NCI-H1930 (cell line): ENCODE data around the gene SLC3A2.
"Not testable (repeated sequence)": the region's sequence is repeated elsewhere in the genome, so short reads cannot be mapped to it uniquely, and the experiment has no call there.

Experiments
- DNase-seq, 2 experiments: peaks; one replicate each; lab custom pipeline; 2025; lab: John Stamatoyannopoulos, UW

Gene SLC3A2

DNA sequence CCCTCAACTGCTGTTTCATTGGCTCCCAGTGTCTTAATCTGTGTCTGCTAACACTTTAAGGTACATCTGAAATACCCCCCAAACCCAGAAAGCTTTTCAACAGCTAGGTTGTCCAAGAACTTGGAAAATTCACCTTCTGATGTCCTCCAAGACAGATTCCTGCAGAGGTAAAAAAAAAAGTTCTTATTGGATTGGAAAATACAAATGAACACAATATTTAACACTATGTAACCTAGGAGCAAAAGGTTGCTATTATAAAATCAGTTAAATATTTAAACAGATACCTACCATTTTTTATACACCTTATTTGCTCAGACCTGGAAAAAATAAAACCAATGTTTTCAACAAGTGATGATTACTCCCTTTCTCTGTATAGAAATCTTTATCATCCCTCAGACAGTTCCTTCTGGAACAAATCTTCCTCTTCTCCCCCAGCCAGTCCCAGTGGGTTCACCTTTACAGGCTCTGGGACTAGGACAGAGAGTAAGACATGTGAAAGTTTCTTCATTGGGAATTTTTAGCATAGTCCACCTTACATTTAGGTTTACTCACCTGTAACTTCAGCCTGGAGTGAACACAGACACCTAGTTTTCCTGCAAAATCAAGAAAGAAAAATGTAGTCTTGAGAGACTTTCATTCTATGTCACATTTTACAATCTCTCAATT is 28.0 kb upstream of the SLC3A2 start:
- no peak for DNase-seq

DNA sequence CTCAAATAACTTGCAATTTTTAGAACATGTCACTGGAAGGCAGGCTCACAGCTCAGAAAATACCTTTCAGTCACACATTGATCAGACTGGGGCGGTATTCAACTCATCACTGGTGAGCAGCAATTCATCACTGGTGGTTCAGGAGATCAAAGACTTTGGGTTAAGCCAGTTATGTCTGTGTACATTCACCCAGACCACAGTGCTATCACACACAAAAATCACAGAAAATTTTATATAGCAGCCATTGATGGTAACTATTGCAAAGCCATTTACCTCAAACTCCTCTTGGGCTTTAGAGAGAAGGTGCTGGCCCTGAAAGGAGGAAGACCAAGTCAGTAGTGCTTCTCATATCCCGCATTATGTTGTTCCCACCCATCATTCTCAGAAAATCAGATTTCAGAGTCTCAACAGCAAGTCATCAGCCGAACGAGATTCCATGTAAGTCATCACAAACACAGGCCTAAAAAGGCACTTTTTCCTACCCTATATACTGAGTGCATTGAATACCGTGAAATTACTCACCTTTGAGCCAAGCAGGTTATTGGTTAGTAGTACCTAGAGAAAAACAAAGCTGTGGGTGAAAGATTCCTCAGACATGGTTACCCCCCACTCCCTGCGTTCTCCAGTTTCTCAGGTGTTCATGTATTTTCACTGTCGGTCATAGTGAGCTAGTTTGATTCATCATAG is 27.3 kb upstream of the SLC3A2 start:
- DNase-seq: no peak

DNA sequence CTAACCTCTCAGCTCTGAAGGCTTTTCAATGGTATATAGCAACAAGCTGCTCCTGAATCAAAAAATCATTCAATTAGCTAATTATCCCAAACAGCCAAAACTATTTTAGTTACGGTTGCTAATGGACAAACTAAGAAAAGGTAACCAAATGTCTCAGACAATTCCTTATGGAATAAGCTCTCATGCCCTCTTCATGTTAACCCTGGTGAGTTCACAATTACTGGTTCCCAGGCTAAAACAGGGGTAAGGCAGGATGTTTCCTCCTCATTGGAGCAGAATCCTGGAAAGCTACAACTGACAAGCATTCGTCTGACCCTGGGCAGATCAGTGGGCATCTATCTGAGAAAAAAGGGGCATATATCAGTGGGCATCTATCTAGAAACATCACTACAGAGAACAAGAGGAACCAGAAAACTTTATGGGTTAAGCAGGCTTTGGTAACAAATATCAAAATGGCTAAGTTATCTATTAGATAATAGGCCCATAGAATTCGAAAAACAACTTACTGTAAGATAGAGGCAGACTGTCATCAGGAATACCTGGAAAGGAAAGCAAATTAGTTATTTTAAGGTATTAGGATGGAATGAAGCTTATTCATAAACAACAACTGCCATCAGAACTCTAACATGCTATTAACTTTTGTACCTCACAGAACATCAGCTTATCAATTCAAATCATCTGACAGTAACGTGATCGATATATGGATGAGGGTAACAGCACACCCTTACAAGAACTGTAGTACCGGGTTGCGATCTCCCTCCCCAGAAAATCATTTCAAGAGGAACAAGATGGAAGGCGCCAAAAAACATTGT is 26.5 kb upstream of the SLC3A2 start:
- no peak for DNase-seq

GRCh38 chr11:62854825-62855570 is 25.7 kb upstream of the SLC3A2 start:
- no peak for DNase-seq

DNA sequence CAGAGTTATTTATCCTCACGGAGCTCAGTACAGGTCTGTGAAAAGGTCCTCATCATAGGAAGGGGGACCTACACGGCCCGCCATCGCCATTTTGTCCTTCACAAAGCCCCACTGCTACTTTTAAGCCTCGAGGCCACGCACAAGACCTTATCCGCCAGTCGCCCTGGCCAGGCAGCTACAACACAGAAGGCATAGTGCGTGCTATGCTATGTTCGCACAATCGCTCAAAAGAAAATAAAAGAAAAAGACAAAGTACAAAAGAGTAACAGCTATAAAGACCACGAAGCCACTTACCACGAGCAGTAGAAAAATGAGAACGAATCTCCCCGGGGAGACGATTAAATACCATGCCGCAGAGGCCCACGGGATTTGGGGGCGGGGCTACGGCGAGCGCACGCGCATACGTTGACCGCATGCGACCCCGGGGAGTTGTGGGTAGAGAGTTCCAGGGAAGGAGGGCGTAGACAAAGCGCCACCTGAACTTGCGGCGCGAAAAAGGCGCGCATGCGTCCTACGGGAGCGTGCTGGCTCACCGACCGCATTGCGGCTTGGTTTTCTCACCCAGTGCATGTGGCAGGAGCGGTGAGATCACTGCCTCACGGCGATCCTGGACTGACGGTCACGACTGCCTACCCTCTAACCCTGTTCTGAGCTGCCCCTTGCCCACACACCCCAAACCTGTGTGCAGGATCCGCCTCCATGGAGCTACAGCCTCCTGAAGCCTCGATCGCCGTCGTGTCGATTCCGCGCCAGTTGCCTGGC is 24.9 kb upstream of the SLC3A2 start:
- peak; percentile 97 for DNase-seq

DNA sequence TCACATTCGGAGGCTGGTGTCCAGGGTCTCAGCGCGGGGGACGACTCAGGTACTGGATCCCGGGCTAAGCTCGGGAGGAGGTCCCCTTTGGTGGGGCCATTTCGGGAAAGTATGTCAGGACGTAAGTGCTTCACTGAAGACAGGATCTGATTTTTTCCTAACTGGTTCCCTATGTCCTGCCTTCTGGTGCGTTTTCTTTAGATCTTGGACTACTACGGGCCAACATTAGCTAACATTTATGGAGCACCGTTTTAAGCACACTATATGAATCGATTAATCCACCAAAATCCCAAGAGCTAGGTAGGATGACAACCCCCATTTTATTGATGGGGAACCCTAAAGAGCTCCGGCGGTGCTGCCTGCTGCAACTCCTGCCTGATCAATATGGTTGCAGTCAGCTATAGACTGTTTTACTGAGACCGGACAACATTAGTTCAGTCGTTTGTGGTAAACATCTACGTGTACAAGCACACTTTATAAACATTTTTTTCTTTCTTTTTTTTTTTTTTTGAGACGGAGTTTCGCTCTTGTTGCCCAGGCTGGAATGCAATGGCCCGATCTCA is 24.3 kb upstream of the SLC3A2 start:
- DNase-seq: no peak

- no peak for DNase-seq
Observed at GRCh38 chr11:62857541-62857982, 23.1 kb upstream of the SLC3A2 start.

DNA sequence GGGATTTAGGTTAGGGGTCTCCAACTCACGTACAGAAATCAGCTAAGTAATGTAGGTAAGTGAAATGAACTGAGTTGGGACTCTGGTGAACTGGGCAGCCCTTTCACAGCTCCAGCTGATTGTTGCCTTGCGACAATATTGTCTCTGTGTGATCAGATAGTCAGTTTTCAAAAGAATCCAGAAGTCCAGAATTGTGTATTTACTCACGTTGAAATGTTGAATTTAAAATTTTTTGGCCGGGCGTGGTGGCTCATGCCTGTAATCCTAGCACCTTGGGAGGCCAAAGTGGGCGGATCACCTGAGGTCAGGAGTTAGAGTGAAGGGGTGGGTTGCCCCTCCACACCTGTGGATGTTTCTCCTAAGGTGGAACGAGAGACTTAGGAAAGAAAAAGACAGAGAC is 22.5 kb upstream of the SLC3A2 start:
- DNase-seq: no peak

GRCh38 chr11:62859281-62859703 is 21.4 kb upstream of the SLC3A2 start:
- DNase-seq: not testable (repeated sequence)

GRCh38 chr11:62860835-62861563 is 19.7 kb upstream of the SLC3A2 start:
- DNase-seq: no peak

GRCh38 chr11:62861564-62862192 is 19.0 kb upstream of the SLC3A2 start:
- not testable (repeated sequence) for DNase-seq

- no peak for DNase-seq
Observed at GRCh38 chr11:62863687-62864335, 16.9 kb upstream of the SLC3A2 start.

DNA sequence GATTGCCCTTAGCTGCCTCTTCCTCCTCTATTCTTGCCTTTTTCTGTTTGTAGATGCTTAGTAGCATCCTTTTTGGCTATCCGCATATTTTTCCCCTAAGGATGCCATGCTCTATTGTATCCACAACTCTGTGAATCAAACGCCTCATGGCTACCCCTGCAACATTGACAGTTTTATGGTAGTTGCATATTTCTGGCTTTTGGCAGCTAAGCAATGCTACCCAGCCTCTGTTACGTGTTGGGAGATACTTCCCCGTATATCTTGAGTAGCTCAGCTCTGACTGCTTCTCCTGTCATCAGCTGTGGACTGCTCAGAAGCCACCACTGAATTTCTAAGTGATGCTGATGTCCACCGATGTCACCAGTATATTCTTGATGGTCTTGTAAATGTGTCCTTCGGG is 15.1 kb upstream of the SLC3A2 start:
- DNase-seq: no peak

- DNase-seq: no peak
Observed at GRCh38 chr11:62874851-62875250, 5.8 kb upstream of the SLC3A2 start.

- DNase-seq: no peak
Observed at GRCh38 chr11:62875698-62876478, 4.8 kb upstream of the SLC3A2 start.

DNA sequence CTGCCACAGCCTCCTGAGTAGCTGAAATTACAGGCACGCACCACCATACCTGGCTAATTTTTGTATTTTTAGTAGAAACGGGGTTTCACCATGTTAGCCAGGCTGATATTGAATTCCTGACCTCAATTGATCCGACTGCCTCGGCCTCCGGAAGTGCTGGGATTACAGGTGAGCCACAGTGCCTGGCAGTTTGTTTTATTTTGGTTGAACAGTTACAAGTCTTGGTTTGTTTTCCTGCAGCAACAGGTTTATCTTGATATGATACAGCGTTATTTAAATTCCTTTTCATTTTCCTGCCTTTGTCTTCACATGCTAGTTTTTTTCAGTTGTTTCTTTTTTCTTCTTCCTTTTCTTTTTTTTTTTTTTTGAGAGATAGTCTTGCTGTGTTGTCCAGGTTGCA is 4.0 kb upstream of the SLC3A2 start:
- no peak for DNase-seq

- no peak for DNase-seq
Observed at GRCh38 chr11:62879235-62879978, 1.3 kb upstream of the SLC3A2 start.
